Measurements from ENCODE around the gene SLC46A3.
"Not testable (repeated sequence)": the region's sequence is repeated elsewhere in the genome, so short reads cannot be mapped to it uniquely, and the experiment has no call there.

SLC46A3 gene

GRCh38 chr13:28729541-28729940, 10.8 kb upstream of the SLC46A3 start:
- no peak for DNase-seq

- DNase-seq, result no peak
Observed at GRCh38 chr13:28728642-28729041, 9.9 kb upstream of the SLC46A3 start.

DNA sequence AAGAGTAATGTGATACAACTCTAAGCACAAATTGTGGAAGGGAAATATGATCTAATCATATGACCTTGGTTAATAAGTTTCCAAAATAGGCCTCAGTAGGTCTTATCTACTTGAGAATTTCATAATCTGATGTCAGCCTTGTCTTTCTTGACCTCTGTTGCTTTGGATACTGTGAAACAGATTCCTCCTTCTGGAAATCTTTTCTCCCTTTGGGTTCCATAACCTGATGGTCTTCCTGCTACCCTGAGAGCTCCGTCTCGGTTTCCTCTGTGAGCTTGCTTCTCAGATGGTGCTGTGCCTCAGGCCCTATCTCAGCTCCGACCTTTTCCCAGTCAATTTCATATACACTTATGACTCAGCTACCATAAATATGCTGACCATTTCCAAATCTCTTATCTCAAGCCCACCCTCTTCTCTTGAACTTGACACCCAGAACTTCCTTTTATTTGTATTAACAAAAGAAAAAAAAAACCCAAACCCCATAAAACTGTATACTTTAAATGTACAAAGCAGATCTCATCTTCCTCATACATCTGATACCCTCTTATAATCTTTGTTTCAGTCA, 6.4 kb upstream of the SLC46A3 start:
- DNase-seq, result no peak

GRCh38 chr13:28723806-28724205, 5.0 kb upstream of the SLC46A3 start:
- no peak for DNase-seq

DNA sequence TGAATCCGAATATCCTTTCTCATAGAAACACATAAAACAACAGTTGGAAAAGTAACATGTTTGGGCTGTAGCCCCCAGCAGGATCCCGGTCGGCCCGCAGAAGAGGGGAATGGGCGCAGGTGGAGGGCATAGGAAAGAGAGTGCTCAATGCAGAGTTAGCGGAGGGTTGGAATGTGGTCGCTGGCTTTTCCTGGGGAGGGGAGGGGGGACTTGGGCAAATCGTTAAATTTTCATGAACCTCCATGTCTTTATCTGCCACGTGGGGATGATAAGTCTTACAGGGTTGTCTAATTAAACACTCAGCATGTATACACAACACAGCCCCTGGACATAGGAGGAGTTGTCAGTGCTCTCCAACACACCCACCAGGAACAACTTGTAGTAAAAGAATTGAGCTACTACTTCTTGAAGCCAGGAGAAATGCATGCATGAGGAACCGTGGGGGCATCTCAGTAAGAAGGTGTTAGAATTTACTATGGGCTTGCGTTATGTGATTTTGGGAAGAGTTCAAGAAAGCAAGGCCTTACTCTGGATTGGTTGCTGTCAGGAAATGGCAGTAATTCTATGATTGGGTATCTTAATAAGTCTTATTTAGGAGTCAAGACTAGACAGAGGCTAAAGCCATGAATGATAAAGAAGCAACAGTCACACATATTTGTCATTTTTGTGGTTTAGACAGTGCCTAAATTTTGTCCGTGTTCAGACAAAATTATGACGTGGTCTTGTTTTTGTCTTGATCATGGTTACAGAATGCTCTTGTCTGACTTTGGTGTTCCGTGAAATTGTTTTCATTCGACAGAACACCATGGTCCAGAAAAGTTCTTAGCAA, 671 bp upstream of the SLC46A3 start:
- no peak for DNase-seq

GRCh38 chr13:28718196-28718542, 601 bp downstream of the SLC46A3 start:
- DNase-seq, result no peak

- DNase-seq, result no peak
Observed at GRCh38 chr13:28717170-28717569, 1.6 kb downstream of the SLC46A3 start.

DNA sequence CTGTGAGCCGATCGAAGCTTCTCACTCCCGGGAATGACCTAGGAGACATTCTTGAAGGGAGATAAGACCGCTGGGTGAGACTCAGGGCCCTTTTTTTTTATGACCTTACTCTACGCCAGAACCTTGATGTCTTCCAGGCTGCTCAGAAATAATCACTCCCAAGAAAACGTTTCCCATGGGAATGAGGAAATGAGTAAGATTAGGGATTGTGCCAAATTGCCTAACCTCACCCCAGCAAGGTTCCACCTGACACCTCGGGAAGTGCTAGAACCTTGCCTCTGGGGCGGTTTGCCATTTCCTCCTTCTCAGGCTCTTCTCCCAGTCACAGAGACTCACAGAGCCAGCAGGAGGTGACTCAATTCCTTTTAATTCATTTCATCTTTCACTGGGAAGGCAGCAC, 2.3 kb downstream of the SLC46A3 start:
- DNase-seq, result no peak

DNA sequence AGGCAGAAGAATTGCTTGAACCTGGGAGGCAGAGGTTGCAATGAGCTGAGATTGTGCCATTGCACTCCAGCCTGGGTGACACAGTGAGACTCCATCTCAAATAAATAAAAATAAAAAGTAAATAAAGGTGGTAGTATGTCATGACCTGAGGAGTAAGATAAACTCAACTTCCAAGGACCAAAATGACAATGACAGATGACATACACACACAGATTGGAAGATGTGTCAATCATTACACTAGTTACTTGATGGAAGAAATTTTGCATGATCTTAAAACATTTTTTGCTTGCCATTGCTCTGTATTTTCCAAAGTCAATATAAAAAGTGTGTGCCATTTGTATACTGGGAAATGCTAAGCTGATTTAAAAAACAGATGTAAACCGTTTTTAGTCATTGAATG, 4.1 kb downstream of the SLC46A3 start:
- no peak for DNase-seq

DNA sequence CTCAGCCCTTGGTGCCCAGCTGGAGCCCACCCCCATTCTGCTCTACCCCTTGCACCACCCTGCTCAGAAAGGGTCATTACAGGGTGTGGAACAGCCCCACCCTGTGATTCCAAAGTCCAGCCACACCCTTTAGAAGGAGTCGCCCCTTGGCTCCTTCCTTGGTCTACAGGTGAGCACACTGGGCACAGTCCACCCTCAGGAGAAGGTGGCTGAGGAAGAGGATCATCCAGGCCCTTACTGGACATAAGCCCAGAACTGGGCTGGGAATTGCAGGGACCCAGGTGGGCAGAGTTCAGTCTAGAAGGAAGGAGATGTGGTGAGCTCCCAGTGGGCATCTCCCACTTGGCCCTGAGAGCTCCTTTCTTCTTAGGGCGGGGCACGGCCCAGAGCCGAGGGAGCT, 8.6 kb downstream of the SLC46A3 start:
- DNase-seq, result no peak

GRCh38 chr13:28707629-28708427, 10.9 kb downstream of the SLC46A3 start:
- no peak for DNase-seq

- DNase-seq, result no peak
Observed at GRCh38 chr13:28705461-28706083, 13.2 kb downstream of the SLC46A3 start.

GRCh38 chr13:28704919-28705318, 13.9 kb downstream of the SLC46A3 start:
- no peak for DNase-seq

DNA sequence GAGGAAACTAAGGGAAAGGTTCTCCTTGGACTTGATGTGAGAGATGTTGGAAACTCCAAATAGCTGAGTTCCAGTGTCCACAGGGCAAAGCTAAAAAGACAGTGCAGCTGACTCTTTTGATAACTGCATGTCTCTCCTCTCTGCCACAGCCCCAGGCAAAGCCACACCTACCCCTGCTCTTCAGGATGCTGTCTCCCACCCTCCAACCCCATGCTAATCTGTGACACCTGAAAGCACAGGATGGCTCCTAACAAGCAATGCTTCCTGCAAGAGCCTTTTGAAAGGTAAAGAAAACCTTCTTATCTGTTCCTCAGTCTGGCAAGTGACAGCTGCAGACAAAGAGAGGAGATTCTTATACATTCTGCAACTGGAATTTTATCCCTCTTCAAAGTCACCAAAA, 14.5 kb downstream of the SLC46A3 start:
- DNase-seq, result no peak

GRCh38 chr13:28699246-28699645, 19.5 kb downstream of the SLC46A3 start:
- DNase-seq, result no peak

DNA sequence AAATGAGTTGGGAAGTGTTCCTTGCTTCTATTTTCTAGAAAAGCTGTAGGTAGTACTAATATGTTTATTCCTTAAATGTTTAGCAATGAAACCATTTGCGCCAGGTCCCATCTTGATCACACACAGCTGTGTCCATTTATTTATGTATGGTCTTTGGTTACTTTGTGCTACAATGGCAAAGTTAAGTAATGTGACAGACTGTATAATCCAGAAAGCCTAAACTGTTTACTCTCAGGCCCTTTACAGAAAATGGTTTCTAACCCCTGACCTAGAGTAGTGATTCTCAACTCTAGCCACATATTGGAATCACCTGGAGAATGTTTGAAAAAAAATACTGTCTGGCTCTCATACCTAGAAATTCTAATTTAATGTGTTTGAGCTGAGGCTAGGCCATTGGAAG, 21.3 kb downstream of the SLC46A3 start:
- DNase-seq, result no peak

GRCh38 chr13:28693605-28694491, 24.9 kb downstream of the SLC46A3 start:
- DNase-seq, result not testable (repeated sequence)

DNA sequence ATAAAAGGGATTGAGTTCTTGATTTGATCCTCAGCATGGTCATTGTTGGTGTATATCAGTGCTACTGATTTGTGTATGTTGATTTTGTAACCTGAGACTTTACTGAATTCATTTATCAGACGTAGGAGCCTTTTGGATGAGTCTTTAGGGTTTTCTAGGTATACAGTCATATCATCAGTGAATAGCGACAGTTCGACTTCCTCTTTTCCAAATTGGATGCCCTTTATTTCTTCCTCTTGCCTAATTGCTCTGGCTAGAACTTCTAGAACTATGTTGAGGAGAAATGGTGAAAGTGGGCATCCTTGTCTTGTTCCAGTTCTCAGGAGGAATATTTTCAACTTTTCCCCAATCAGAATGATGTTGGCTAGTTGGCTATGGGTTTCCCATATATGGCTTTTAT, 32.9 kb downstream of the SLC46A3 start:
- DNase-seq, result no peak

- DNase-seq, result no peak
Observed at GRCh38 chr13:28685114-28685513, 33.7 kb downstream of the SLC46A3 start.

DNA sequence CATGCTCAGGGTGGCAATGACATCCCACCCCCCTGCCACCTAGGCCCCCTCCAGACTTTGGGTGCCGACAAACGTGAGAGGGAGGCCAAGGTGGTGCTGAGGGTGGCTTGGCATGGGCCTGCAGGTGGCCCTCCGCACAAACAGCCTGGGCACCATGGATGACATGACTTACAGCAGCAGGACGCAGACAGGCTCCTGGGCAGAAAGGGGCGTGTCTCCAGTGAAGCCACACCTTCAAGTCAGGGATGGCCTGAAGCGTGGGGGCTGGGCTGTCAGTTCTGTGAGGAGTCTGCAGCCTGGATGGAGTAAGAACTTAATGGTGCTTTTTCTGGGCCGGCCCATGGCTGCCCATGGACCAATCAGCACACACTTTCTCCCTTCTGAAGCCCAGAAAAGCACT, 34.5 kb downstream of the SLC46A3 start:
- no peak for DNase-seq

- DNase-seq, result not testable (repeated sequence)
Observed at GRCh38 chr13:28683169-28683568, 35.6 kb downstream of the SLC46A3 start.

GRCh38 chr13:28680541-28680940, 38.2 kb downstream of the SLC46A3 start:
- DNase-seq, result no peak

- DNase-seq, result no peak
Observed at GRCh38 chr13:28679628-28680027, 39.1 kb downstream of the SLC46A3 start.

All from stimulated activated CD4-positive, alpha-beta T cell treated with anti-CD3 and anti-CD28 coated beads, Interleukin-12 subunit alpha, Interleukin-12 subunit beta, amount 100 ng/mL, for 4 hours (primary cell).